ENCODE measurements around the gene KATNBL1.
"Not testable (repeated sequence)": the region's sequence is repeated elsewhere in the genome, so short reads cannot be mapped to it uniquely, and the experiment has no call there.

KATNBL1 gene

GRCh38 chr15:34193272-34193671 is 16.6 kb downstream of the KATNBL1 start:
- DNase-seq = not testable (repeated sequence)

DNA sequence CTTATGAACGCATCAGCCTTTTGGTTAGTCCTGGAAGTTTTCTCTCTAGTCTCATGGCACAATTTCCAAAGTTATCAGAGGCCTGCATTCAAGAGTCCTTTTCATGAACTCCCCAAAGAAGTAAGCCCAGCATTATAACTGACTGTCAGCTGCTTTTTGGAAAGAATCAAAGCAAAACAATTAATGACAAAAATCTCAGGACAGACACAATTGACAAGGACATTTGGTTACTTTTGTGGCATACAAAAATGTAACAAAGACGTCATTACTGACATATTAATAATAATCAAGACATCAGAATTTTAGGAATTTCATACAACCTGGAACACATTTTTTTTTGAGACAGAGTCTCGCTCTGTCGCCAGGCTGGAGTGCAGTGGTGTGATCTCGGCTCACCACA is 21.2 kb downstream of the KATNBL1 start:
- DNase-seq = no peak

DNA sequence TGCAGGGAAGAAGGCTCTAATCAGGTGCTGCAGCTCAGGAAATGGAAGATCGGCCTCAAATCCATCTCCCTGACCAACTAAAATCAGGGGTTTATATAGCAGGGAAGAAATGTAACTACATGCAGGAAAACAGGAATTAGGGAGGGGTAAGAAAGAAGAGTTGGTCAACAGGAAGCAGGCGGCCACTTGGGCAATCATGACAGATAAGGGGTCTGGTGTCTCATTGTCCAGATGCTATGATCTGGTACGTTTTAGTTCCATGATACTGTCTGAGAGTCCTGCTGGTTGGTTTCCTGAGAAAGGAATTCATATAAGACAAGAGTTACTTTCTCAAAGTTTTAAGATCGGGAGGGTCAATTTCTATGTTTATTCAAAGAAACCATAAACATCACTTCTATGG is 24.2 kb downstream of the KATNBL1 start:
- DNase-seq = no peak

DNA sequence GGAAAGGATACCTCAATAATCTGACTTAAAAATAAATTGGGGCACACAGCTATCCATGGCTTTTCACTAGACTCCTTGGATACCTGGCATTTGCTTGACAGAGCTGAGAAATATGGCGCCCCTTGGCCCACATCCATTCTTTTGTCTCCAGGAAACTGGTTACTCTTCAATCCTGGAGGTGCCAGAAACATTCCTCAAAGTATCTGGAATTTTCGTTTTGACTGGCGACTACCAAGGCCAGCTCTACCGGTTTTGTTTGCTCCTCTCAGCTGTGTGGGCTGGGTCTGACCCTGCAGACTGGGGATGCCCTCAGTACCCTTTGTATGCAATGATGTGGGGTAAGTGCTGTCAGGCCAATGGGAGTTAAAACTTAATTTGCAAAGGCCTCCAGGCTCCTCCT is 27.0 kb downstream of the KATNBL1 start:
- DNase-seq = no peak

DNA sequence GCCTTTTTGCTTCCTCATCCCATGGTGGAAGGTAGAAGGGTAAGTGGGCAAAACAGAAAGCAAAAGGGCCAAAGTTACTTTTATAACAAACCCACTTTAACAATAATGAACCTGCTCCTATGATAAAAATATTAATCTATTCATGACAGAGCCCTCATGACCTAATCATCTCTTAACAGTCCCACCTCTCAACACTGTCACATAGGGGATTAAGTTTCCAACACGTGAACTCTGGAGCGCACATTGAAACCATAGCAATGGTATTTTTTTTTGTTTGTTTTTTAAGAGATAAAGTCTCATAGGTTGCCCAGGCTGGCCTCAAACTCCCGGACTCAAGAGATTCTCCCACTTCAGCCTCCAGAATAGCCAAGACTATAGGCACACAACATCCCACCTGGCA is 30.7 kb downstream of the KATNBL1 start:
- no peak for DNase-seq

GRCh38 chr15:34165987-34166573 is 43.8 kb downstream of the KATNBL1 start:
- not testable (repeated sequence) for DNase-seq

GRCh38 chr15:34161329-34161963 is 48.5 kb downstream of the KATNBL1 start:
- DNase-seq = no peak

GRCh38 chr15:34160735-34161134 is 49.2 kb downstream of the KATNBL1 start:
- DNase-seq = no peak

- DNase-seq = no peak
Measured at GRCh38 chr15:34158355-34158754, 51.5 kb downstream of the KATNBL1 start.

GRCh38 chr15:34155859-34156258 is 54.0 kb downstream of the KATNBL1 start:
- DNase-seq = no peak

GRCh38 chr15:34154725-34155204 is 55.1 kb downstream of the KATNBL1 start:
- no peak for DNase-seq

DNA sequence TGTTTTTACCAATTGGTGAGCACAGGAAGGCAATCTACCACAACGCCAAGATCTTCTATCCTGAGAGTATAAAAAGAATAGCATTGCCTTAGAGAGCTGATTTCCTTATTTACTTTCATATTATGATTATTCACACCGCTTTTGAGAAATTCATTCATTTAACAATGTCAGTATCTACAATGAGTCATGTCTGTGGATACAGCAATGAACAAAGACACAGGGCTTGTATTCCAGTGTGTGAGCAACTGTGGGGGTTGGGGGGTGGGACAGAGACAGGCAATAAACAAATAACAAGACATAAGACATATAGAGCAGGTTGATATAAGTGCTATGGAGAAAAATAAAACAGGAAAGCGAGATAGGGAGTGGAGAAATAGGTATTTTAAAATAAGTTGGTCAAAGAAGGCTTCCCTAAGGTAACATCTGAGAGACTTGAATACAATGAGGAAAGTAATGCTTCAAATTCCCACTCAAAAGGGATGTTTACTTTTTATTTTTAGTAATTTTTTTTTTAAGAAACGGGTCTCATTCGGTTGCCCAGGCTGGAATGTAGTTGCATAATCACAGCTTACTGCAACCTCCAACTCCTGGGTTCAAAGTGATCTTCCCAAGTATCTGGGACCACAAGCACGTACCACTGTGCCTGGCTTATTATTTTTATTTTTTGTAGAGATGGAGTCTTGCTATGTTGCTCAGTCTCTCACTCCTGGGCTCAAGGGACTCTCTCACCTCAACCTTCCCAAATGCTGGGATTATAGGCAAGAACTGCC is 62.3 kb downstream of the KATNBL1 start:
- no peak for DNase-seq

- no peak for DNase-seq
Measured at GRCh38 chr15:34133511-34133910, 76.4 kb downstream of the KATNBL1 start.

GRCh38 chr15:34132881-34133280 is 77.0 kb downstream of the KATNBL1 start:
- no peak for DNase-seq

DNA sequence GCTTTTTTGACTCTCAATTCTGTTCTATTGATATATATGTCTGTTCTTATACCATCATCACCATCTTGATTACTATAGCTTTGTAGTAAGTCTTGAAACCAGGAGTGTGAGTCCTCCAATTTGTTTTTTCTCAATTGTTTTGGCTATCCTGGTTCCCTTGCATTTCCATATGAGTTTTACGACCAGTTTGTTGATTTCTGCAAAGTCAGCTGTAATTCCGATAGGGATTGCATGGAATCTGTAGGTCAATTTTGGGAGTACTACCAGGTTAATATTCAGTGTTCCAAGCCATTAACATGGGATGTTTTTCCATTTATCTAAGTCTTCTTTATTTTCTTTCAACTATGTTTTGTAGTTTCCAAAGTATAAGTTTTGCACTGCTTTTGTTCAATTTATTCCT is 81.0 kb downstream of the KATNBL1 start:
- DNase-seq = no peak

DNA sequence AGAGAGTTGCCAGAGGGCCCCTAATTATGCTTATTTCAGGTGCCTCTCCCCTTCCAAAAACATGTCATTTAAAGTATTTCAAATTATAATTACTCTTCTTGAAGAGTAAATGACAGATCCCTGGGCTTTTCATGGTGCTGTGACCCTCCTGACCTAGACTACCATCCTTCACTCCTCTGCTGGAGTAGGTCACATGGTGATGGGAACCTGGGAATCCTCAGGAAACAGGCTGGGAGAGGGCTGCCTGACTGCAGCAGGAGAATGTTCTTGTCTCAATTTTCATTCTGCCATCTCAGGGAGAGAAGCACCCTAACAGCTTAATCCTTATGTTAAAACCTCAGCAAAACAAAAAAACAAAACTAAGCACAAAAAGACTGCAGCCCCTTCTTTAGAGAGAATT is 83.4 kb downstream of the KATNBL1 start:
- no peak for DNase-seq

GRCh38 chr15:34125945-34126344 is 84.0 kb downstream of the KATNBL1 start:
- DNase-seq = no peak

DNA sequence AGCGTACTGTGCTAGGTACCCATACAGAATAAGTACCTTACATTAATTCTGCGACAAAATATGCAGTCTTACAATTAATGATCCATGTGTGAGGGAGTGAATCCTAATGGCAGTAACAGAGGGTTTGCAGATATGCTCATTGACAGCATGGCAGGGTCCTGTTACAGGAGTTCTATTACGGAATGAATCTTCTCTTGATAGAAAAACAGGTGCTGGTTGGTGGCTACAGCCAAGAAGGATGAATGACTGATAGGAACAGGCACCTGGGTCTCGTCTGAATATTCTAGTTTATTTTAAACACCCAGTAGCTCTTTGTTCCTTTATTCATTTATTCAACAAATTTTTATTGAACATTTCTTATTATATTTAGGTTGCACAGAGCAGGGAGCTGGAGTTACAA is 85.2 kb downstream of the KATNBL1 start:
- no peak for DNase-seq

DNA sequence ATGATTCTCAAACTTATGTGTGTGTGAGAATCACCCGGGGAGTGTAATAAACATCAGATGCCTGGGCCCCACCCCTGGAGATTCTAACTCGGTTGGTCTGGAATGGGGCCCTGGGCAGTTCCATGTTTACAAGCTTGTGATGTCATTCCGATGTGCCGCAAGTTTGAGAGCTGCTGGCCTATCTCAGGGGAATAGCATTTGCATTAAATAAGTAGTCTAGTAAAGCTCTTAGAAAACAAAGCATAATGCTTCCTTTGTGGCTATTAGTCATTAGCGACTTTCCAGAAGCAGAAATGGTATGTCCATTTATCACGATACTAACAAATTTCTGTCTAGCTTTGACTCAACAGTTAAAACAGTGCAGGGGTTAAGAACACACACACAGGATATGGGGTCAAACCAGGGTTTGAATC is 87.1 kb downstream of the KATNBL1 start:
- DNase-seq = no peak

GRCh38 chr15:34121786-34122185 is 88.1 kb downstream of the KATNBL1 start:
- not testable (repeated sequence) for DNase-seq

- DNase-seq = not testable (repeated sequence)
Measured at GRCh38 chr15:34120420-34120819, 89.5 kb downstream of the KATNBL1 start.

GRCh38 chr15:34119291-34119690 is 90.6 kb downstream of the KATNBL1 start:
- no peak for DNase-seq

GRCh38 chr15:34116620-34117019 is 93.3 kb downstream of the KATNBL1 start:
- DNase-seq = no peak

DNA sequence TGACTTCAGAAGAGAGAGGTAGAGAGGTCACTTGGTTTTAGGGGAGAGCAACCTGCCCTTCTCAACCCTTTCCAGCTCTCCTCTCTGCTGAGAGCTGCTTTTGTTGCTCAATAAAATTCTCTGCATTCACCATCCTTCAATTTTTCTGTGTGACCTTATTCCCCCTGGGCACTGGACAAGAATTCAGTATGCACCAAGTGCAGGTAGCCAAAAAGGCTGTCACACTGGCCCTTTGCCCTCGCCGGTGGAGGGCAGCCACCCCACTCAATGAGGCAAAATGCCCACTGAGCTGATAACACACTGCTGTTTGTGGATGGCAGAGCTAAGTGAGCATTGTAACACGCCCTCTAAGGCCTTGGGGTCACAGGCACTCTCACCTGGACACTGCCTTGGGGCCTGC is 95.2 kb downstream of the KATNBL1 start:
- no peak for DNase-seq
